H9 (cell line): Measurements from ENCODE around the gene ZFAND3. TPM values are rescaled to one million over a fixed set of nuclear protein-coding genes. Genes with fewer than 3 reads are reported as not detected.

Source experiments
- DNase-seq: peaks from one replicate; pipeline ENCODE4 v3.0.0-alpha.2; 2017
- H2AFZ ChIP-seq: one replicate; pipeline ENCODE4 v1.6.1; 2013; ENCODE audit warnings: mild to moderate bottlenecking, low read length, control low read depth, moderate library complexity
- H2AK5ac ChIP-seq: 2 replicates; pipeline ENCODE4 v1.6.1; 2013; ENCODE audit warnings: low read length, control low read depth, mixed read lengths; ENCODE audit not compliant: insufficient read length
- H2BK120ac ChIP-seq: one replicate; pipeline ENCODE4 v1.6.1; 2013; ENCODE audit warnings: low read depth, mild to moderate bottlenecking, low read length, control low read depth, inconsistent platforms; ENCODE audit not compliant: poor library complexity, severe bottlenecking
- H2BK12ac ChIP-seq: 2 replicates; pipeline ENCODE4 v1.6.1; 2013; ENCODE audit warnings: low read length, control low read depth, mixed read lengths, low read depth; ENCODE audit not compliant: insufficient read length
- H2BK15ac ChIP-seq: 2 replicates; pipeline ENCODE4 v1.6.1; 2013; ENCODE audit warnings: low read depth, low read length, control low read depth
- H2BK20ac ChIP-seq: one replicate; pipeline ENCODE4 v1.6.1; 2013; ENCODE audit warnings: low read depth, mild to moderate bottlenecking, low read length, control low read depth, inconsistent platforms; ENCODE audit not compliant: poor library complexity, severe bottlenecking
- H2BK5ac ChIP-seq: 2 replicates; pipeline ENCODE4 v1.6.1; 2013; ENCODE audit warnings: low read length, control low read depth, mixed read lengths; ENCODE audit not compliant: insufficient read length
- H3K14ac ChIP-seq: 2 replicates; pipeline ENCODE4 v1.6.1; 2013; ENCODE audit warnings: low read length, control low read depth; ENCODE audit not compliant: insufficient read depth
- H3K18ac ChIP-seq: 2 replicates; pipeline ENCODE4 v1.6.1; 2013; ENCODE audit warnings: low read depth, mild to moderate bottlenecking, mixed read lengths, low read length, control low read depth; ENCODE audit not compliant: insufficient read length
- H3K23ac ChIP-seq: 2 replicates; pipeline ENCODE4 v1.6.1; 2013; ENCODE audit warnings: low read length, control low read depth, mixed read lengths, low read depth; ENCODE audit not compliant: insufficient read length
- H3K23me2 ChIP-seq: 2 replicates; pipeline ENCODE4 v1.6.1; 2013; ENCODE audit warnings: low read depth, mild to moderate bottlenecking, mixed read lengths, low read length, control low read depth; ENCODE audit not compliant: insufficient read length, poor library complexity, severe bottlenecking
- H3K27ac ChIP-seq: 2 replicates; pipeline ENCODE4 v1.5.1; 2013; ENCODE audit warnings: low read length, control low read depth, mixed read lengths, low read depth; ENCODE audit not compliant: insufficient read length
- H3K27me3 ChIP-seq: 2 replicates; pipeline ENCODE4 v1.6.1; 2013; ENCODE audit warnings: low read length, control low read depth, inconsistent platforms; ENCODE audit not compliant: insufficient read depth
- H3K4ac ChIP-seq: 2 replicates; pipeline ENCODE4 v1.6.1; 2013; ENCODE audit warnings: low read depth, mild to moderate bottlenecking, control low read depth, inconsistent platforms, low read length, moderate library complexity
- H3K4me1 ChIP-seq: 2 replicates; pipeline ENCODE4 v1.6.1; 2013; ENCODE audit warnings: low read length, control low read depth, inconsistent platforms; ENCODE audit not compliant: insufficient read depth
- H3K4me2 ChIP-seq: 2 replicates; pipeline ENCODE4 v1.6.1; 2013; ENCODE audit warnings: low read length, control low read depth, mixed read lengths; ENCODE audit not compliant: insufficient read length, insufficient read depth
- H3K56ac ChIP-seq: 2 replicates; pipeline ENCODE4 v1.6.1; 2013; ENCODE audit warnings: low read depth, mild to moderate bottlenecking, mixed read lengths, low read length, control low read depth; ENCODE audit not compliant: insufficient read length
- H3K79me1 ChIP-seq: 2 replicates; pipeline ENCODE4 v1.6.1; 2013; ENCODE audit warnings: low read depth, mild to moderate bottlenecking, moderate library complexity, low read length, control low read depth, inconsistent platforms; ENCODE audit not compliant: insufficient read depth, poor library complexity, severe bottlenecking
- H3K79me2 ChIP-seq: 2 replicates; pipeline ENCODE4 v1.6.1; 2013; ENCODE audit warnings: low read length, control low read depth, inconsistent platforms; ENCODE audit not compliant: insufficient read depth
- H3K9ac ChIP-seq: 2 replicates; pipeline ENCODE4 v1.6.1; 2013; ENCODE audit warnings: low read length, control low read depth, mixed read lengths; ENCODE audit not compliant: insufficient read length; ENCODE audit errors: extremely low read depth
- H3K9me3 ChIP-seq: one replicate; pipeline ENCODE4 v1.6.1; 2013; ENCODE audit warnings: low read depth, low read length, inconsistent platforms; ENCODE audit not compliant: control insufficient read depth
- H3T11ph ChIP-seq: one replicate; pipeline ENCODE4 v1.6.1; 2013; ENCODE audit warnings: mild to moderate bottlenecking, low read length, control low read depth, inconsistent platforms
- H4K20me1 ChIP-seq: one replicate; pipeline ENCODE4 v1.6.1; 2013; ENCODE audit not compliant: control insufficient read depth, insufficient read length, insufficient read depth
- H4K5ac ChIP-seq: 2 replicates; pipeline ENCODE4 v1.6.1; 2013; ENCODE audit warnings: low read depth, mild to moderate bottlenecking, mixed read lengths, low read length, control low read depth; ENCODE audit not compliant: insufficient read length
- H4K8ac ChIP-seq: replicated peaks from 2 replicates; pipeline ENCODE4 v1.6.1; 2013; ENCODE audit warnings: low read length, control low read depth, mixed read lengths, low read depth; ENCODE audit not compliant: insufficient read length
- H4K91ac ChIP-seq: 2 replicates; pipeline ENCODE4 v1.6.1; 2013; ENCODE audit warnings: low read depth, mild to moderate bottlenecking, moderate library complexity, mixed read lengths, low read length, control low read depth; ENCODE audit not compliant: insufficient read length
- H3K27ac Mint-ChIP-seq, 3 experiments: 2 replicates in 2 of 3; 3 replicates in 1 of 3; pipeline ENCODE4 v1.8.0; 2020 to 2021; ENCODE audit warnings: mixed read lengths in 3 of 3, mild to moderate bottlenecking in 1 of 3, moderate library complexity in 1 of 3
- H3K27me3 Mint-ChIP-seq: 2 replicates; pipeline ENCODE4 v1.8.0; 2021; ENCODE audit warnings: low read depth, mild to moderate bottlenecking, moderate library complexity, mixed read lengths
- H3K36me3 Mint-ChIP-seq, 3 experiments: 2 replicates in 2 of 3; 3 replicates in 1 of 3; pipeline ENCODE4 v1.8.0; 2020 to 2021; ENCODE audit warnings: low read depth in 3 of 3, mixed read lengths in 3 of 3; ENCODE audit not compliant: insufficient read depth in 1 of 3
- H3K4me1 Mint-ChIP-seq, 2 experiments: 2 replicates each; pipeline ENCODE4 v1.8.0; 2020; ENCODE audit warnings: mixed read lengths in 2 of 2
- H3K4me3 Mint-ChIP-seq, 2 experiments: 2 replicates in 1 of 2; 3 replicates in 1 of 2; pipeline ENCODE4 v1.8.0; 2020 to 2021; ENCODE audit warnings: mild to moderate bottlenecking in 2 of 2, mixed read lengths in 2 of 2, moderate library complexity in 1 of 2
- H3K9me3 Mint-ChIP-seq, 2 experiments: 2 replicates in 1 of 2; 3 replicates in 1 of 2; pipeline ENCODE4 v1.8.0; 2020; ENCODE audit warnings: mild to moderate bottlenecking in 2 of 2, mixed read lengths in 2 of 2, moderate library complexity in 1 of 2
- CTCF ChIP-seq: fragments of 200-600 bp; sonication (generic); conservative IDR thresholded peaks from 3 replicates; pipeline ENCODE4 v1.8.0; 2021; ENCODE audit warnings: antibody characterized with exemption, mild to moderate bottlenecking
- WGBS: extraction: QIAGEN DNeasy Blood & Tissue Kit; methylation state at CpG from one replicate; pipeline ENCODE4 v1.1.7; 2013; ENCODE audit warnings: missing lambda C conversion rate, low lambda C conversion rate, mixed read lengths; ENCODE audit not compliant: insufficient read length; ENCODE audit errors: extremely low coverage; 5-methylcytosine and 5-hydroxymethylcytosine counted together
- total RNA-seq: library from RNA; stranded (reverse); gene quantifications from 2 replicates; pipeline ENCODE4 v1.2.1, GENCODE V29; 2021

ZFAND3 gene
- total RNA-seq, 1 experiment from 2014 or later = 57.7 TPM

GRCh38 chr6:38175786-38176185 lies 356.3 kb downstream of the ZFAND3 start:
- Histone ChIP-seq H3K18ac (no peak overlapping the region), H2AK5ac (no peak overlapping the region), H3T11ph (no peak overlapping the region), H3K4ac (no peak overlapping the region), H3K27ac (no peak overlapping the region), H2BK15ac (no peak overlapping the region), H2BK20ac (no peak overlapping the region), H3K56ac (no peak overlapping the region), H3K23me2 (no peaks in the 10 kb centered on the region), H3K4me2 (no peak overlapping the region), H4K20me1 (no peaks in the 10 kb centered on the region), H4K8ac (no peak overlapping the region), H3K27me3 (no peaks in the 10 kb centered on the region), H2BK5ac (no peak overlapping the region), H3K79me2 (no peaks in the 10 kb centered on the region), H4K5ac (no peak overlapping the region), H3K9ac (no peak overlapping the region), H3K79me1 (no peaks in the 10 kb centered on the region), H3K9me3 (no peaks in the 10 kb centered on the region), H2BK120ac (no peak overlapping the region), H3K14ac (no peak overlapping the region), H3K23ac (no peak overlapping the region), H2BK12ac (no peak overlapping the region), H2AFZ (no peak overlapping the region), H4K91ac (no peak overlapping the region), H3K4me1 (no peaks in the 10 kb centered on the region)
- TF ChIP-seq CTCF = no peak
- H3K4me3 Mint-ChIP-seq = no peak overlapping the region
- H3K27me3 Mint-ChIP-seq = no peaks in the 10 kb centered on the region
- H3K4me1 Mint-ChIP-seq = peaks cover 21 to 53% of the 10 kb centered on the region in 2 experiments
- no peak overlapping the region for H3K27ac Mint-ChIP-seq
- no peaks in the 10 kb centered on the region for H3K36me3 Mint-ChIP-seq
- WGBS = no CpG with 5 or more reads among the region's 11 CpGs
- DNase-seq = no peak
- no peaks in the 10 kb centered on the region for H3K9me3 Mint-ChIP-seq
